Ovary (tissue), 3 donors: Measurements from ENCODE around the gene NDEL1.

Source experiments
- CTCF ChIP-seq, 3 donors: fragments of 450-650 bp in 2 of 3; fragments of 200-600 bp in 1 of 3; IDR thresholded peaks; one replicate each; pipeline versions ENCODE4 v1.5.1 to v1.8.0; 2016 to 2022; ENCODE audit warnings: antibody characterized with exemption in 3 of 3, mild to moderate bottlenecking in 1 of 3
- EP300 ChIP-seq: sonication (generic); formaldehyde crosslinking; IDR thresholded peaks from one replicate; pipeline ENCODE4 v1.6.1; 2017; ENCODE audit warnings: antibody characterized with exemption
- POLR2A ChIP-seq: fragments of 450-650 bp; IDR thresholded peaks from one replicate; pipeline ENCODE4 v1.6.1; 2017; ENCODE audit warnings: antibody characterized with exemption, mild to moderate bottlenecking, moderate library complexity
- donor health status: DM: no; HTN: no; CAD: no.

- TF ChIP-seq CTCF (IDR thresholded peaks at IDR 0.05) = no peak
- no peak for TF ChIP-seq POLR2A
- TF ChIP-seq EP300 = no peak
These were observed 69.0 kb downstream of the NDEL1 start for GRCh38 chr17:8504460-8505207.
